GM10266 (cell line): ENCODE measurements around the gene LRRN4.

Experiments
- DNase-seq: peaks from one replicate; pipeline ENCODE4 v3.0.0; 2012; ENCODE audit errors: extremely low spot score
- TF ChIP-seq, protein P1 (sequence below): IDR thresholded peaks from 2 replicates; pipeline ENCODE4 v1.5.1; 2012; ENCODE audit warnings: mild to moderate bottlenecking, low read depth; ENCODE audit not compliant: control insufficient read depth, insufficient read depth; ENCODE audit errors: missing control alignments

LRRN4 gene

DNA sequence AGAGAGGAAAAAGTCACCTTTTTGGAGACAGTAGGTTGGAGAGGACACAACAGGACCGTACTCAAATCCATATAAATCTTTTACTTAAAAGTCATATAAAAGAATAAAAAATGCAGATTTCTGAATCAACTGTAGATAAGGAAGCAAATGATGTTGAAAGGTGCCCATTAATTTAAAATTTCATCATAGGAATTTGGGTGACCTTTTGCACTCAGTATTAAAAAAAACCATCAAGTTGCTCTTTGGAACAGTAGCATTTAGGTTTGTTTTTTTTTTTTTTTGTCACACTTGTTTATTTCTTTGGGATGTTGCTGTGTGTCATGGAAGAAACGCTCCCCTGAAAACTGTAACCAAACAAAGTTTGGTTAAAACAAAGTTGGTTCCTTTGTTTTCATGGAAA is 20.9 kb upstream of the LRRN4 start:
- no peak for DNase-seq
- TF ChIP-seq, protein P1, sequence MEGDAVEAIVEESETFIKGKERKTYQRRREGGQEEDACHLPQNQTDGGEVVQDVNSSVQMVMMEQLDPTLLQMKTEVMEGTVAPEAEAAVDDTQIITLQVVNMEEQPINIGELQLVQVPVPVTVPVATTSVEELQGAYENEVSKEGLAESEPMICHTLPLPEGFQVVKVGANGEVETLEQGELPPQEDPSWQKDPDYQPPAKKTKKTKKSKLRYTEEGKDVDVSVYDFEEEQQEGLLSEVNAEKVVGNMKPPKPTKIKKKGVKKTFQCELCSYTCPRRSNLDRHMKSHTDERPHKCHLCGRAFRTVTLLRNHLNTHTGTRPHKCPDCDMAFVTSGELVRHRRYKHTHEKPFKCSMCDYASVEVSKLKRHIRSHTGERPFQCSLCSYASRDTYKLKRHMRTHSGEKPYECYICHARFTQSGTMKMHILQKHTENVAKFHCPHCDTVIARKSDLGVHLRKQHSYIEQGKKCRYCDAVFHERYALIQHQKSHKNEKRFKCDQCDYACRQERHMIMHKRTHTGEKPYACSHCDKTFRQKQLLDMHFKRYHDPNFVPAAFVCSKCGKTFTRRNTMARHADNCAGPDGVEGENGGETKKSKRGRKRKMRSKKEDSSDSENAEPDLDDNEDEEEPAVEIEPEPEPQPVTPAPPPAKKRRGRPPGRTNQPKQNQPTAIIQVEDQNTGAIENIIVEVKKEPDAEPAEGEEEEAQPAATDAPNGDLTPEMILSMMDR: no peak

DNA sequence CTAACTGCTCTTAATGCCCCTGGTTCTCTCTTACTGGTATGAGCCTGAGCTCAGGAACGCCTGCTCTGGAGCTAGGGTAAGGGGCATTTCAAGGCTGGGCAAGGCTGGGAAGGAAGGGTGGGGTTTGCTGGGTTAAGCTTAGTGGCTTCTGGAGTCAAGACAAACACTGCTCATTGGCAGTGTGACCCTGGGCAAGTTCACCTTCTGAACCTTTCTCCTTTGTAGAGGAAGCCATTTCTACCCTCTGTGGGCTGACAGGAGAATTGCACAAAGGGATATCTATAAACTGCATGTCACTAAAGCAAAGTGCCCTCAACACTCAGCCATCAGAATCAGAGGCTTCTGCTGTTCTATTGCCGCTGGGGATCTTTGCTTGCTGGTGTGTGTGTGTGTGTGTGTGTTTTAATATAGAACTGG is 20.3 kb upstream of the LRRN4 start:
- no peak for DNase-seq
- TF ChIP-seq, protein P1: no peak

DNA sequence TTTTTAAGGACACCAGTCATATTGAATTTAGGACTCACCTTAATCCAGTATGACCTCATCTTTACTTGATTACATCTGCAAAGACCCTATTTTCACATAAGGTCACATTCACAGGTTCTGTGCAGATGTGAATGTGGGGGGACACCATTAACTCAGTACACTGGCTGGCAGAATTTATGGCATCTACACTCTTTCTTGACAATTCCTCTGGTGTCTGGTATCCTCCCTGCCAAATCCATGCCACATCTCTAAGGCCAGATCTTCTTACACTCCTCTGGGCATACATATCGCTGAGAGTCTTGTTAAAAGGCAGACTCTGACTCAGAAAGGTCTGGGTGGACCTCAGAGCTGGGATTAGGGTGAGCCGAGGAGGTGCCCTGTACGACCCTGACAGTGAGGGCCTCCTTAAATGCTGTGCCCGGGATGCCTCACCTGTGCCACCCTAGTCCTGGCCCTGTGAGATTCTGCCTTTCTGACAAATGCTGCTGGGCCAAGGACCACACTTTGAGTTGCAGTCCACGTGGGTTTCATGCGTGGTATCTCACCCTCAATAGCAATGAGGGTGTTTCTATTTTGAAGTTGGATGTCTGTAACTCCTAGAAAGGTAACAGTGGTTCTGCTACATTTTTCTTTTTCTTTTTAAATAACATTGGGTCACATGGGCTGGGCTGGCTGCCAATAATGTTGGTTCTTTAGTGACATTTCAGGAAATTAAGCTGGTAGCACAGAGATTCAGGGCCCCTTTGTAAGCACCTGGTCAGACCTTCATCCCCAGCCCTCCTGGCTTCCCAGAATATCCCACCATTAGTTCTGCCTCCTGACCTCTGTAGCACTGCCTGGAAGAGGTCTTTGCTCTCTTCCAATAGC is 17.2 kb upstream of the LRRN4 start:
- TF ChIP-seq, protein P1: no peak
- DNase-seq: no peak

DNA sequence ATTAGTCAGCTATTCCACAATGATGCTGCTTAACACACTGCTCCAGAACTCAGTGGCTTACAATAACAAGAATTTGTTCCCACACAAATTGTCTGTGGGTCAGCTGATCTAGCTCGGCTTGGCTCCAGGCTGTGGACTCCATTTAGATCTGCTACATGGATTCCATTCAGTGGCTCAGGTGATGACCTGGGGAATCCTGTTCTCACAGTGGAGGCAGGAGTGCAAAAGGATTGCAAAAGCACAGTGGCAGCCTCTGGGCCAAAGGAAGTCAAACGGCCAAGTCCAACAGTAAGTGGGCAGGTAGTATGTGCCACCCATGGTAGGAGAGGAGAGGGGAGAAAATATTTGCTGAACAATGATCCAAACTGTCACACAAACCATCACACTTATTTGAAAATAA is 15.8 kb upstream of the LRRN4 start:
- DNase-seq: no peak
- TF ChIP-seq, protein P1: no peak

DNA sequence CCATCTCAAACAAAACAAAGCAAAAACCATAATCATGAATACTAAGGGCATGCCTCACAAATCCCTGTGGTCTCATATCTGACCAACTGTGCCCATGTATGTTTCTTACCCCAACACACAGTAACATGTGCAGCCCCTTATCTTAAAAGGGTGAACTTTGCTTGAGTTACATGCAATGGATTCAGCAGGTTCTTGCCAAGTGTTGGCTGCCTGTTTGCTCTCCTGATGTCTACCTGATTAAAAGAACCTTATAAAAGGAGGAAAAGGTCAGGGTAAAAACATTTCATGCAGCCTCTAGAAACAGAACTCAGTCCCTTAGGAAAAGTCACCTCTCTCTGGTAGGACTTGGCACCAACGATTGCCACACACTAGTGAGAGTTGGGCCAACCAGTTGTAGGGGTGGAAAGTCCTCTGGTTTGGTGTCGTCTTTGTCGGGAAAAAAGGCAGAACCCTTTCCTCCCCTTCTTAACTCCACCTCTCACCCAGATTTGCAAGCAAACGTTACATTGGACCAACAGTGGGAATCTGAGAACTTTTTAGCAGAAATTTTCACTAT is 14.0 kb upstream of the LRRN4 start:
- DNase-seq: no peak
- TF ChIP-seq, protein P1: no peak

DNA sequence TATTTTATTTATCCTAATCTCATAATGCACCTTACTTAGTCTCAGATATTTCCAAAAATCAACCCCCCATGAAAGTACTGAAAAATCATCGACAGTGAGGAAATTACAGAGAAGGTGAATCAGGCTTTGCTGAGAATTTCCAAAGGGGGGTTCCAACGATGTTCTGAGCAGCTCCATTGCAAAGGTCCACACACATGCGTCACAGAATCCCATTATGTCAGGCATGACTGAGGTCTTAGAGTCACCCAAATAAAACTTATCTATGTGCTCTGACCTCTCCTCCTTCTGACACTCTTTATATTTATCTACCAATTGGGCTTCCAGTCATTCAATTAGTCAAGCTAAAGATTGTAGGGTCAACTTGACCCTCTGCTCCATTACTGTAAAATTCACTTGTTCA is 12.7 kb upstream of the LRRN4 start:
- no peak for DNase-seq
- TF ChIP-seq, protein P1: no peak

DNA sequence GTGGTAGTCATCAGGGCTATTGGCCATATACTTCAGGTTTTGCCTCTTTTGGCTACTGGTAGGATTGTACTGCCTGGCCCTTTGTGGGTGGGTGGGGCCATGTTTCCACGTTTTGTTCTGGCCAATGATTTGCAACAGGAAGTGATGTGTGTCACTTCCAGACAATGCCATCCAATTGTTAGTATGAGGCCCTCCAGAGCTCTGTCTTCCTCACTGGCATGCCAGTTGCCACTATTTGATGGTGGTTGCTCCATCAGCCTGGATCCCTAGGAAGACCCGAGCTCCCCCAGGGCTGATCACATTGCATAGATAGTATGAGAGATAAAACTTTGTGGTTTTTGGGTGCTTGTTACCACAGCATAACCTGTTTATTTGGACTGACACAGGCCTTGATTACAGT is 7.7 kb upstream of the LRRN4 start:
- TF ChIP-seq, protein P1: no peak
- DNase-seq: no peak
